Effector memory CD4-positive, alpha-beta T cell (primary cell): ENCODE data around the gene CPNE6.
"Not testable (repeated sequence)": the region's sequence is repeated elsewhere in the genome, so short reads cannot be mapped to it uniquely, and the experiment has no call there.

Experiments used
- DNase-seq, 3 donors: peaks; one replicate each; pipeline ENCODE4 v3.0.0-alpha.2; 2020
- H3K27ac ChIP-seq: 2 replicates; pipeline ENCODE4 v1.7.0; 2013; ENCODE audit warnings: mild to moderate bottlenecking, low read length, moderate library complexity; ENCODE audit not compliant: insufficient read depth, poor library complexity, severe bottlenecking
- H3K27me3 ChIP-seq: replicated peaks from 2 replicates; pipeline ENCODE4 v1.7.0; 2013; ENCODE audit warnings: mild to moderate bottlenecking, low read length; ENCODE audit not compliant: insufficient read depth, control insufficient read depth, poor library complexity, severe bottlenecking
- H3K36me3 ChIP-seq: 2 replicates; pipeline ENCODE4 v1.7.0; 2013; ENCODE audit warnings: mild to moderate bottlenecking, low read length, moderate library complexity; ENCODE audit not compliant: control insufficient read depth, insufficient read depth
- H3K4me1 ChIP-seq: 2 replicates; pipeline ENCODE4 v1.7.0; 2013; ENCODE audit warnings: low read length, mild to moderate bottlenecking; ENCODE audit not compliant: control insufficient read depth, insufficient read depth, poor library complexity, severe bottlenecking
- H3K4me3 ChIP-seq: 2 replicates; pipeline ENCODE4 v1.7.0; 2013; ENCODE audit warnings: low read length, low read depth, mild to moderate bottlenecking; ENCODE audit not compliant: insufficient read depth, poor library complexity, severe bottlenecking
- H3K9me3 ChIP-seq: 2 replicates; pipeline ENCODE4 v1.7.0; 2013; ENCODE audit warnings: mild to moderate bottlenecking, low read length, moderate library complexity; ENCODE audit not compliant: control insufficient read depth

CPNE6 gene

DNA sequence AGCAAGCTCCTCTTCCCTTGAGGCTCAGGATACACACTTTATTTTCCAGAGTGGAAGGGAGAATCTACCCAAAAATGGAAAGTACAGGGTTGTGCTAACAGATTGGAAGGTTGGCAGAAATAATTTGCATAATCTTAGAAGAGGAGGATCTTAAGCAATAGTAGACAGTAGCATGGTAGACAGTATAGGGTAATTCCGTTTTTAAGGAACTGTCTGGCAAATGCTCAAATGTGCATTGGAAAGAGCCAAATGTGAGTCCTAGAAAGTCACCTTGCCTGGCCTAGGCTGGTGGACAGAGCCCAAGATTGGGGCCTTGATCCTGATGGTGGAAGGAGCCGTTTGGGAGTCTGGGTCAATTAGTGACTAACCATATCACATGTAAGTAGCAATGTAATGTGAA is 32.7 kb upstream of the CPNE6 start:
- Histone ChIP-seq H3K27me3 (no peaks in the 10 kb centered on the region), H3K4me3 (no peak overlapping the region)

DNA sequence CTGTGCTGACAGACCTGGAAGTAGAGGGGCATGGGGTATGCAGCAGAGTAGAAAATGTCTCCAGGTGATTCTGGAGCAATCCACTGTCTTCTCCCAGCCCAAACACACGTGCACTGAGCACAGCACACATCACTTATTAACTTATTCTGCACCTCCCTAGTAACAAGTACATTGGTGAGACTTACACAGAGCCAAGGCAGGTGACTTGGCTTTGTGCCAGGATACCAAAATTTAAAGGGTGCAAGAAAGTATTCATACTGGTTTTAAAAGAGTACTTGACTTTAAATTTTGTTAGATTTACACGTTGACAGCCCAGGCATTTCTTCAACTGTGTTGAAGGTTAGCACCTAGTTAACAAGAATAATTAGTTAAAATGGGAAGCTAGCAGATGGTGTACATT is 30.7 kb upstream of the CPNE6 start:
- no peak for DNase-seq
- Histone ChIP-seq H3K27ac (no peak overlapping the region), H3K4me3 (no peak overlapping the region), H3K36me3 (no peaks in the 10 kb centered on the region), H3K27me3 (no peaks in the 10 kb centered on the region), H3K4me1 (no peaks in the 10 kb centered on the region), H3K9me3 (no peaks in the 10 kb centered on the region)

More for the DNA sequence above, 32.7 kb upstream of the CPNE6 start:
- Histone ChIP-seq H3K9me3 (no peaks in the 10 kb centered on the region), H3K27ac (no peak overlapping the region), H3K36me3 (no peaks in the 10 kb centered on the region), H3K4me1 (no peaks in the 10 kb centered on the region)
- DNase-seq, result no peak

DNA sequence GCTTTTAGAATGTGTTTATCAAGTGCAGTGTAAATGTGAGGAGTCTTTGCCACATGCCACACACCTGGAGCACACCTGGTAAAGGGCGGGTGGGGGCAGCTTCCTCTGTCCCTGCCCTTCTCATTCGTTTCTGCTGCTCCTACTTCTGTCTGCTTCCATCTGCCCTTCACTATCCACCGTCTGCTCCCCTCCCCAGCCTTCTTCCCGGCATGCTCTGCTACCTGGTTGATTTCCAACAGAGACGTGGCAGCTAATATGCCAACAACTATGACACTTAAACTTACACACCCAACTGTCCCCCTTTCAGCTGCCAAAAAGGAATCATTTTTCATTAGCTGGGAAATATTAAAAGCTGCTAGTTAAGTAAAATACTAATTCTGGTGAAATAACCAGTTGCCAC is 28.6 kb upstream of the CPNE6 start:
- Histone ChIP-seq H3K4me3 (no peak overlapping the region), H3K4me1 (no peaks in the 10 kb centered on the region), H3K9me3 (no peaks in the 10 kb centered on the region), H3K27ac (no peak overlapping the region), H3K27me3 (no peaks in the 10 kb centered on the region), H3K36me3 (no peaks in the 10 kb centered on the region)
- no peak for DNase-seq

DNA sequence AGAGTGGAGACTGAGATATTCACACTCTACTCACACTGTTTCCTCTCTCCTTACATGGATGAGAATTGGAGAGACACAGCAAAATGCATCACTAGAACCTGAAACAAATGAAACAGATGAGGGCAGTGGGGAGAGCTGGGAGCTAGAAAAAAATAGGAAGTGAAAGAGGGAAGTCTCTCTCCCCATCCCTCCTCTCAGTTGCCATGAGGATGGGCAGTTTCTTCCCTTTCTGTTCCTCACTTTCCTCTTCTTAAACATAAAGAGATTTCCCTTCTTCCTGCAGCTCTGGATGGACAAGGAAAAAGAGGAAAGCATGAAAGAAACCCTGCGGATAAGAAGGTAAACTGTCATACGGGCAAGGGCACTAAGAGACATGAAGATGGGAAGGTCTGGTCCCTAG is 22.4 kb upstream of the CPNE6 start:
- not testable (repeated sequence) for H3K9me3 ChIP-seq, H3K27me3 ChIP-seq, H3K36me3 ChIP-seq, H3K27ac ChIP-seq, H3K4me3 ChIP-seq, DNase-seq
- peaks cover 10% of the 10 kb centered on the region for H3K4me1 ChIP-seq

DNA sequence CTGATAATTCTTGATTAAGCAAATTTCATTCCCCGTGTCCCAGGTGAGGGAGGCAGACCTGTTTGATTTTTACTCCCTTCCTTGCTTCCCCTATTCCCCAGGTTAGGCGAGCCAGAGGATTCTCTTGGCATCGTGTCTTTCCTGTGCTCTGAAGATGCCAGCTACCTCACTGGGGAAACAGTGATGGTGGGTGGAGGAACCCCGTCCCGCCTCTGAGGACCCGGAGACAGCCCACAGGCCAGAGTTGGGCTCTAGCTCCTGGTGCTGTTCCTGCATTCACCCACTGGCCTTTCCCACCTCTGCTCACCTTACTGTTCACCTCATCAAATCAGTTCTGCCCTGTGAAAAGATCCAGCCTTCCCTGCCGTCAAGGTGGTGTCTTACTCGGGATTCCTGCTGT is 20.6 kb upstream of the CPNE6 start:
- not testable (repeated sequence) for H3K27me3 ChIP-seq, H3K9me3 ChIP-seq, H3K36me3 ChIP-seq, H3K27ac ChIP-seq, H3K4me3 ChIP-seq, DNase-seq
- H3K4me1 ChIP-seq, result peaks cover 10% of the 10 kb centered on the region

DNA sequence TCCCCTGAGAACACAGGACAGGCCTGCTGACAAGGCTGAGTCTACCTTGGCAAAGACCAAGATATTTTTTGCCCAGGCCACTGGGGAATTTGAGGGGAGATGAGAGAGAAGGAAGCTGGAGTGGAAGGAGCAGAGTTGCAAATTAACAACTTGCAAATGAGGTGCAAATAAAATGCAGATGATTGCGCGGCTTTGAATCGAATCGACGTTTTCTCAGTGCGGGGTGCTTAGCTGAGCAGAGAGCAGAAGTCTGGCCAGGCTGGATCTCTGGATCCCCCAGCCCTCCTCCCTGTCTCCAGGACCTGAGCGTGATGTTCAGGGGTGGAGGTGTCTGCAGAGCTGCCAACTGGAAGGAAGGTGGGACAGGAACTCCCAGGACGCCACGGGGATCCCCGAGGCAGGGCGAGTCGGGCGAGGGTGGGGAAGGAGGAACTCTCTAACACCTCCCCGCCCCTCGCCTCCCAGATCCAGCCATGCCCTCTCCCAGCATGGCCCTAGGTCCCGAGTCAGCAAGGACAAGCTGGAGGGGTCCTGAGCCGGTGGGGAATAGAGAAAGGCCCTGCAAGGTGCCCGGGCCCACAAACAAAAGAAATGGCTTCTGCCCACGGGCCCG is 20.1 kb upstream of the CPNE6 start:
- Histone ChIP-seq H3K4me3 (peak overlapping the region; percentile 70), H3K4me1 (peaks cover 10% of the 10 kb centered on the region), H3K27ac (no peak overlapping the region), H3K9me3 (no peaks in the 10 kb centered on the region), H3K36me3 (no peaks in the 10 kb centered on the region), H3K27me3 (no peaks in the 10 kb centered on the region)
- no peak for DNase-seq

DNA sequence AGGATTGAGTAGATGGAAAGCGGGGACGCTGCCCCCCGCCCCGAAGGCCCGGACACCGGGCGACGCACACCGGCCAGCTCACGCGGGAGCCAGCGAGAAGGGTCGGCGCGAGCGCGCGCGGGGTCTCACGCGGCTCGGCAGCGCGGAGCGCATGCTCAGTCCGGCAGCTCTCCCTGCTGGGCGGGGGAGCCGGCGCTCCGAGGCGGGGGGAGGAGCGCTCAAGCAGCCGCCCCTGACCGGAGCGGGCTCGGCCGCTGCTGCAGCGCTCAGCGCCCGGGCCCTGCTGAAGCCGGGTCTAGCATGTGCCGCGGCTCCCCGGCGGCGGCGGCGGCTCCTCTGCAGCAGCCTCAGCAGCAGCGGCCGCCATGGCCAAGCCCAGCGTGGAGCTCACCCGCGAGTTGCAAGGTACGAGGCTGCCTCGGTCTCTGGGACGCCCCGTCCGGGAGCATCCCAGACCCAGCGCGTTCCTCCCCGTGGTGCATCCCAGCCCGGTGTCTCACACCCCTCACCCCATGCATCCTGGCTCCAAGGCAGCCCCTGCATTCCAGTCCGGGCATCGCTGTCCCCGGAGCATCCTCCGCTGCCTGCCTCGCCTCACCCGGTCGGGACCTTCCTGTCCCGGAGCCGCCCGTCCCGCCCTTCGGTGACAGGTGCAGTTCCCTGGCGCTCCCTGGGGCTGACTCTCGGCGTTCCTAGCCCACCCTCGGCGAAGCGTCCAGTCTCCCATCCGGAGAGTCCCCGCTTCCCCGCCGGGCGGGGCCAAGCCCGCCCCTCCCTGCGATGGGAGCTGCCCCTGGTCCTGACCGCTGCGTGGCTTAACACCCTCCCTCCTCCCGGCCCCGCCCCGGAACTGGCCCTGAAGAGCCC is 19.3 kb upstream of the CPNE6 start, which contains the start of gene CARMIL3:
Gene CARMIL3, plus strand, starts transcription at position 221 of the 867 bp plus-strand sequence. Its CDS starts 145 bp downstream, at position 366.
- Histone ChIP-seq H3K36me3 (no peaks in the 10 kb centered on the region), H3K27me3 (no peaks in the 10 kb centered on the region)

DNA sequence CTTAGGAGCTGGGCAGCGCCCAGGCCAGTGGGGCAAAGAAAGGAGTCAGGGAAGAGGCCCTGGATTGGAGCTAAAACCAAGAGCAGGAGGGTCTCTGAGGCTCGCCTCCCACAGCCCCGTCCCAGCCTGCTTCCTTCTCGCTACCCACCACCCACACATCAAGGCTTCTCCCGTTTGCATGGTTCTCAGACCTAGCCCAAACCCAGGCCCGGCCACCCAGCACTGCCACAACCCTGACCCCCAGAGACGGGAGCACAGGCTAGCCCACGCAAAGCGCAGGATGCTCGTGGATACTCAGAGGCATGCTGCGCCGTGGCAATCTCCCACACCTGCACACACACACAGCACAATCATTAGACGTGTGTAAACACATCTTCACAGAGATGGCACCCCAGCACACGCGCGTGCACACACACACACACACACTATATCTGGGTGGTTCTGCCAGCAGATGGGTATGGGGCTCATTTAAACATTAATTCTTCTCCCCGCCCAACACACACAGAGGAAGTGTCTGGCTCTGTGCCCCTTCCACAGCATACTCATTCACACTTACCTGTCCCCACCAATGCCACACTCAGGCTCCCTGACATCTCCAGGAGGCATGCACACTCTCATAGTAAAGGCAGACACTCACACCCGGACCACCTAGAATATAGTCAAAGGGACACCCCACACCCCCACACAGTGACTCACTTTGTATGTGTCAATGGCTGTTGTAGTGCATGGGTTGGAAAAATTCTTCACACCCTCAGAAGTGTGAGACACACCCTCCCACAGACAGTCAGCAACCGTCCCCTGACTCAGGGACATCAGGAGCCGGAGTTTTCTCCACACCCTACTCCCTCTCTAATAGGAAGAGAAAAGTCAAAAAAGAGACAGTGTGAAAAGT is 18.5 kb upstream of the CPNE6 start:
- Histone ChIP-seq H3K27ac (no peak overlapping the region), H3K27me3 (no peaks in the 10 kb centered on the region), H3K9me3 (no peaks in the 10 kb centered on the region), H3K4me1 (peaks cover 10% of the 10 kb centered on the region), H3K4me3 (peak overlapping the region; percentile 70), H3K36me3 (no peaks in the 10 kb centered on the region)
- peak in 1 of 3 donors; percentile 18 for DNase-seq

More for the DNA sequence above, 19.3 kb upstream of the CPNE6 start, which contains the start of gene CARMIL3:
- peaks cover 10% of the 10 kb centered on the region for H3K4me1 ChIP-seq
- H3K9me3 ChIP-seq, result no peaks in the 10 kb centered on the region
- no peak within 1 kb of the TSS for H3K27ac ChIP-seq
- peak; percentile 18 to 51 (median 30) for DNase-seq
- H3K4me3 ChIP-seq, result peak within 1 kb of the TSS; percentile 70

DNA sequence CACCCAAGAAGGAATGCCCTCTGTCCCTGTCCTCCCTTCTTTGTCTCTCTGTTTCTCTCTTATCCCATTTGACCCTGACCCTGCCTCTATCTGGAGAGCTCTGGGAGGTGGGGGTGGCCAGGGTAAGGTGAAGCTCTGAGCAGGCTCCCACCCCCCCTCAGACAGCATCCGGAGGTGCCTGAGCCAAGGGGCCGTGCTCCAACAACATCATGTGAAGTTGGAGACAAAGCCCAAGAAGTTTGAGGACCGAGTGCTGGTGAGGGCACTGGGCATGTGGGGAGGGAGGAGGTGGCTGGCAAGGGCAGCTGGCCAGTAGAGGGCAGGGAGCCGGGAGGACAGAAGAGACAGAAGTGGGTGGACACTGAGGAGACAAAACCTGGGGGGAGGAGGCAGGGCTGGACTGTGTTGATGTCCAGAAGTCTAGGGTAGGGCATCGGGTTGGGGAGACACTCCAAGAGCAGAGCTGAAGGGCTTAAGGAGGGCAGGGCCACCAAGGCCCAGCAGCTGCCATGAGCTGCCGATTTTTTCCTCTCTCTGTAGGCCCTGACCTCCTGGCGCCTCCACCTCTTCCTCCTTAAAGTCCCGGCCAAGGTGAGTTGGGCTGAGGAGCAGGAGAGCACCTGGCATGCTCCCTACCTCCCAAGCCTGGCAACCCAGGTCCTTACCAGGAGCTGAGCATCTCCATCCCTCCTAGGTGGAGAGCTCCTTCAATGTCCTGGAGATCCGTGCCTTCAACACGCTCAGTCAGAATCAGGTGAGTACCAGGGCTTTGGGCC is 17.6 kb upstream of the CPNE6 start:
- H3K4me1 ChIP-seq, result peaks cover 10% of the 10 kb centered on the region
- no peaks in the 10 kb centered on the region for H3K27me3 ChIP-seq
- no peak overlapping the region for H3K4me3 ChIP-seq
- DNase-seq, result no peak
- no peaks in the 10 kb centered on the region for H3K9me3 ChIP-seq
- H3K36me3 ChIP-seq, result no peaks in the 10 kb centered on the region
- no peak overlapping the region for H3K27ac ChIP-seq
